ENCODE measurements around the gene MYO1H.

MYO1H gene

GRCh38 chr12:109494348-109494881 is 146.7 kb downstream of the MYO1H start:
- Histone ChIP-seq H3K4me3 (no peak overlapping the region), H3K27me3 (ENCODE audit: low read depth) (no peaks in the 10 kb centered on the region), H3K36me3 (replicated peaks) (peaks cover 52% of the 10 kb centered on the region), H3K4me1 (no peaks in the 10 kb centered on the region), H3K9me3 (no peaks in the 10 kb centered on the region)
- no peak for DNase-seq (ENCODE audit: low spot score in 2 of 2)
- in situ Hi-C loops (cut with MboI; ENCODE audit: low sequenced_read_pairs): no loop called here

GRCh38 chr12:109495012-109495411 is 147.3 kb downstream of the MYO1H start:
- in situ Hi-C loops (cut with MboI; ENCODE audit: low sequenced_read_pairs): no loop called here
- Histone ChIP-seq H3K9me3 (no peaks in the 10 kb centered on the region), H3K27me3 (ENCODE audit: low read depth) (no peaks in the 10 kb centered on the region), H3K36me3 (replicated peaks) (peaks cover 46% of the 10 kb centered on the region), H3K4me1 (no peaks in the 10 kb centered on the region), H3K4me3 (no peak overlapping the region)
- DNase-seq (ENCODE audit: low spot score in 2 of 2): no peak

GRCh38 chr12:109496306-109496705 is 148.6 kb downstream of the MYO1H start:
- H3K36me3 ChIP-seq (replicated peaks): peaks cover 41% of the 10 kb centered on the region
- no peaks in the 10 kb centered on the region for H3K4me1 ChIP-seq
- in situ Hi-C loops (cut with MboI; ENCODE audit: low sequenced_read_pairs): no loop called here
- H3K27me3 ChIP-seq (ENCODE audit: low read depth): no peaks in the 10 kb centered on the region
- no peak overlapping the region for H3K4me3 ChIP-seq
- no peaks in the 10 kb centered on the region for H3K9me3 ChIP-seq
- DNase-seq (ENCODE audit: low spot score in 2 of 2): no peak

GRCh38 chr12:109497675-109498074 is 150.0 kb downstream of the MYO1H start:
- no peak overlapping the region for H3K4me3 ChIP-seq
- peaks cover 36% of the 10 kb centered on the region for H3K36me3 ChIP-seq (replicated peaks)
- H3K9me3 ChIP-seq: no peaks in the 10 kb centered on the region
- no peak for DNase-seq (ENCODE audit: low spot score in 2 of 2)
- no peaks in the 10 kb centered on the region for H3K4me1 ChIP-seq
- no peaks in the 10 kb centered on the region for H3K27me3 ChIP-seq (ENCODE audit: low read depth)
- in situ Hi-C loops (cut with MboI; ENCODE audit: low sequenced_read_pairs): no loop called here

All from HAP-1 (cell line).